ENCODE results near the gene NCEH1.

DNA sequence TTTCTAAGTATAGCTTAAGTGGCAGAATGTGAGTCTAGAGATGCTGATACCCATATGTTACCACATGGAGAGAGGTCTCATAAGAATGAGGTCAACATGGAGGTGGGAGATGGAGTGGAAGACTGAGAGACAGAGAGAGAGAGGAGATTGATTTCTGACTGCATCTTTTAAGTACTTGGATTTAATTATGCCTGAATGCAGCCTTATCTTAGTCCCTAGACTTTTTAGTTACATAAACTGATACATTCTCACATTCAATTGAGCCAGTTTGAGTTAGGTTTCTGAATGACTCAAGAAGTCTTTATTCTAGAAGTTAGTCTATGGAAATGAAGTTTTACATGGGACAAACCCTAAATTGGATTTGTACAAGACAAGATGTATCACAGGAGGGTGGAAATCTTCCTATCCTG is 129.1 kb downstream of the NCEH1 start:
- TF ChIP-seq, protein P1, sequence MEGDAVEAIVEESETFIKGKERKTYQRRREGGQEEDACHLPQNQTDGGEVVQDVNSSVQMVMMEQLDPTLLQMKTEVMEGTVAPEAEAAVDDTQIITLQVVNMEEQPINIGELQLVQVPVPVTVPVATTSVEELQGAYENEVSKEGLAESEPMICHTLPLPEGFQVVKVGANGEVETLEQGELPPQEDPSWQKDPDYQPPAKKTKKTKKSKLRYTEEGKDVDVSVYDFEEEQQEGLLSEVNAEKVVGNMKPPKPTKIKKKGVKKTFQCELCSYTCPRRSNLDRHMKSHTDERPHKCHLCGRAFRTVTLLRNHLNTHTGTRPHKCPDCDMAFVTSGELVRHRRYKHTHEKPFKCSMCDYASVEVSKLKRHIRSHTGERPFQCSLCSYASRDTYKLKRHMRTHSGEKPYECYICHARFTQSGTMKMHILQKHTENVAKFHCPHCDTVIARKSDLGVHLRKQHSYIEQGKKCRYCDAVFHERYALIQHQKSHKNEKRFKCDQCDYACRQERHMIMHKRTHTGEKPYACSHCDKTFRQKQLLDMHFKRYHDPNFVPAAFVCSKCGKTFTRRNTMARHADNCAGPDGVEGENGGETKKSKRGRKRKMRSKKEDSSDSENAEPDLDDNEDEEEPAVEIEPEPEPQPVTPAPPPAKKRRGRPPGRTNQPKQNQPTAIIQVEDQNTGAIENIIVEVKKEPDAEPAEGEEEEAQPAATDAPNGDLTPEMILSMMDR (IDR thresholded peaks at IDR 0.05) = no peak
- TF ChIP-seq ZFX (IDR thresholded peaks at IDR 0.05; ENCODE audit: borderline replicate concordance) = no peak
